DOHH2 (cell line): ENCODE results near the gene COG3.

Experiments
- EZH2phosphoT487 ChIP-seq: fragments of 200-600 bp; sonication (generic); IDR thresholded peaks from 2 replicates; pipeline ENCODE4 v1.6.1; 2017; ENCODE audit warnings: borderline replicate concordance, mild to moderate bottlenecking, antibody characterized with exemption, low read length, moderate library complexity, mixed read lengths
- TF ChIP-seq, protein P1 (sequence below): fragments of 200-600 bp; sonication (generic); IDR thresholded peaks from one replicate; pipeline ENCODE4 v1.5.1; 2014; ENCODE audit warnings: antibody characterized with exemption, mild to moderate bottlenecking, low read depth, low read length; ENCODE audit not compliant: poor library complexity, severe bottlenecking

DNA sequence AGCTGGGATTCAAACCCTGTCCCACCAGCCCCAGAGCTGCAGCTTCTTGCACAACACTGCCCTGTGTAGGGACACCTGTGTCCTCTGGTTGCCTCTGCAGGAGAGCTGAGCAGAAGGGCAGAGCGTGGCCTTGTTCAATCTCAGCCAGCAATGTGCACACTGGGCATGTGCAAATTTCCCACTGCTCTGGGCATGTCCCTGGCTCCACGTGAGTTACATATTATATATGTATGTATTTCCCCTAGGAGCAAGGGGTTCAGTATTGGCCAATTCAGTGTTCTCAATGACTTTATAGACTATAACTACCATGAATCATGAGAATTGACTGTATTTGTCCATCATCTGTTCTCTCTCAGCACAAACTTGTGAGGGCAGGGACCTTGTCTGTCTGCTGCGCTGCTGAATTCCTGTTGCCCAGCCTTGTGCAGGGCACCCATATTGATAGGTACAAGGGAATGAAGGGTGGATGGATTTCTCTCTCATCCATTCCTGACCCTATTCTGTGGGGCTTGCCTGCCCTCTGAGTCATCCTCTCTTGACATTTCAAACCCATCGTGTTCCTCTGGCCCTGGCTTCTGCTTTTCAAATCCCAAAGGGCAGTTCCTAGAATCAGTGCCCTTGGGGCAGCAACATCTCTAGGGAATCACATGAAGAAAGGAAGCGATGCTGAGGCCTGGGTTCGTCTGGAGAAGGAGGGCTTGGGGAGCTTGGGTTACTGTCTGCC, 81.1 kb downstream of the COG3 start:
- TF ChIP-seq, protein P1, sequence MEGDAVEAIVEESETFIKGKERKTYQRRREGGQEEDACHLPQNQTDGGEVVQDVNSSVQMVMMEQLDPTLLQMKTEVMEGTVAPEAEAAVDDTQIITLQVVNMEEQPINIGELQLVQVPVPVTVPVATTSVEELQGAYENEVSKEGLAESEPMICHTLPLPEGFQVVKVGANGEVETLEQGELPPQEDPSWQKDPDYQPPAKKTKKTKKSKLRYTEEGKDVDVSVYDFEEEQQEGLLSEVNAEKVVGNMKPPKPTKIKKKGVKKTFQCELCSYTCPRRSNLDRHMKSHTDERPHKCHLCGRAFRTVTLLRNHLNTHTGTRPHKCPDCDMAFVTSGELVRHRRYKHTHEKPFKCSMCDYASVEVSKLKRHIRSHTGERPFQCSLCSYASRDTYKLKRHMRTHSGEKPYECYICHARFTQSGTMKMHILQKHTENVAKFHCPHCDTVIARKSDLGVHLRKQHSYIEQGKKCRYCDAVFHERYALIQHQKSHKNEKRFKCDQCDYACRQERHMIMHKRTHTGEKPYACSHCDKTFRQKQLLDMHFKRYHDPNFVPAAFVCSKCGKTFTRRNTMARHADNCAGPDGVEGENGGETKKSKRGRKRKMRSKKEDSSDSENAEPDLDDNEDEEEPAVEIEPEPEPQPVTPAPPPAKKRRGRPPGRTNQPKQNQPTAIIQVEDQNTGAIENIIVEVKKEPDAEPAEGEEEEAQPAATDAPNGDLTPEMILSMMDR = no peak
- no peak for TF ChIP-seq EZH2phosphoT487
